B cell (primary cell): ENCODE data around the gene AVEN.

Source experiments
- EZH2 ChIP-seq: IDR thresholded peaks from 2 replicates; pipeline ENCODE4 v1.6.1; 2012; ENCODE audit warnings: borderline replicate concordance, low read depth, mild to moderate bottlenecking, moderate library complexity, low read length; ENCODE audit not compliant: insufficient read depth, poor library complexity, severe bottlenecking
- TF ChIP-seq, protein P1 (sequence below): fragments of 200-600 bp; IDR thresholded peaks from one replicate; pipeline ENCODE4 v1.8.0; 2022; ENCODE audit warnings: antibody characterized with exemption, mild to moderate bottlenecking

DNA sequence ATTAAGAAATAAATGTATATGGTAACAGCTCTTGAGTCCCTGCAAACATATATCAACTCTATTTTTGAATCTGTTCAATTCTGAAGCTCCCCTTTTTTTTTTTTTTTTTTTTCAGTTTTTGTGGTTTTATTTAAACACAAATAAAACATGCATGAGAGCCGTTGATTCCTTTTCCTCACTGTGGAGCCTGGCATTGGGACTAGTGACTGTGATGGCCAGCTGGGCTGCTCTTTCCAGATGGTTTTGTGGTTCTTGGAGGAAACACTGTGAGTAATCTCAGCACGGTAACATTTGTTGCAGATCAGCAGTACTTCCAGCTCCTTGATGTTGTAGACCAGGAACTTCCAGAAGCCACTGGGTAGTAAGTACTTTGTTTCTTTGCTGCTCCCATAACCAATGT lies 46.7 kb upstream of the AVEN start:
- TF ChIP-seq, protein P1, sequence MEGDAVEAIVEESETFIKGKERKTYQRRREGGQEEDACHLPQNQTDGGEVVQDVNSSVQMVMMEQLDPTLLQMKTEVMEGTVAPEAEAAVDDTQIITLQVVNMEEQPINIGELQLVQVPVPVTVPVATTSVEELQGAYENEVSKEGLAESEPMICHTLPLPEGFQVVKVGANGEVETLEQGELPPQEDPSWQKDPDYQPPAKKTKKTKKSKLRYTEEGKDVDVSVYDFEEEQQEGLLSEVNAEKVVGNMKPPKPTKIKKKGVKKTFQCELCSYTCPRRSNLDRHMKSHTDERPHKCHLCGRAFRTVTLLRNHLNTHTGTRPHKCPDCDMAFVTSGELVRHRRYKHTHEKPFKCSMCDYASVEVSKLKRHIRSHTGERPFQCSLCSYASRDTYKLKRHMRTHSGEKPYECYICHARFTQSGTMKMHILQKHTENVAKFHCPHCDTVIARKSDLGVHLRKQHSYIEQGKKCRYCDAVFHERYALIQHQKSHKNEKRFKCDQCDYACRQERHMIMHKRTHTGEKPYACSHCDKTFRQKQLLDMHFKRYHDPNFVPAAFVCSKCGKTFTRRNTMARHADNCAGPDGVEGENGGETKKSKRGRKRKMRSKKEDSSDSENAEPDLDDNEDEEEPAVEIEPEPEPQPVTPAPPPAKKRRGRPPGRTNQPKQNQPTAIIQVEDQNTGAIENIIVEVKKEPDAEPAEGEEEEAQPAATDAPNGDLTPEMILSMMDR, result no peak
- TF ChIP-seq EZH2, result no peak
